WTC11 (cell line): ENCODE results near the gene TNRC6C. TPM values are rescaled to one million over a fixed set of nuclear protein-coding genes. Genes with fewer than 3 reads are reported as not detected.

Experiments
- ATAC-seq: fragments of 200-7000 bp; cut with Tn5 transposase; 2 replicates; pipeline ENCODE4 v1.10.0; 2021; ENCODE audit warnings: mild to moderate bottlenecking, moderate library complexity
- CTCF ChIA-PET: fragments of 300-600 bp; sonication (Branson Sonifier 250); formaldehyde crosslinking; loops from one replicate; lab custom pipeline; 2021; ENCODE audit warnings: antibody characterized with exemption; lab: Charles Lee
- POLR2A ChIA-PET: fragments of 350-600 bp; sonication (Branson Sonifier 250); formaldehyde crosslinking; loops from one replicate; lab custom pipeline; 2021; ENCODE audit warnings: antibody characterized with exemption; lab: Charles Lee
- DNase-seq: peaks from one replicate; pipeline ENCODE4 v3.0.0; 2021; ENCODE audit warnings: low spot score
- H3K27ac Mint-ChIP-seq: 2 replicates; pipeline ENCODE4 v1.8.0; 2021; ENCODE audit warnings: mixed read lengths
- H3K27me3 Mint-ChIP-seq: 2 replicates; pipeline ENCODE4 v1.8.0; 2021; ENCODE audit warnings: low read depth, mild to moderate bottlenecking, moderate library complexity, mixed read lengths
- H3K36me3 Mint-ChIP-seq: 2 replicates; pipeline ENCODE4 v1.8.0; 2021; ENCODE audit warnings: mixed read lengths
- H3K4me1 Mint-ChIP-seq: 2 replicates; pipeline ENCODE4 v1.8.0; 2022; ENCODE audit warnings: mixed read lengths
- H3K4me3 Mint-ChIP-seq: 2 replicates; pipeline ENCODE4 v1.8.0; 2021; ENCODE audit warnings: mild to moderate bottlenecking, moderate library complexity, mixed read lengths
- H3K9me3 Mint-ChIP-seq: 2 replicates; pipeline ENCODE4 v1.8.0; 2021; ENCODE audit warnings: mixed read lengths
- CBFB ChIP-seq: sonication (generic); formaldehyde crosslinking; IDR thresholded peaks from 2 replicates; pipeline ENCODE4 v1.8.1; 2022; ENCODE audit warnings: mild to moderate bottlenecking, low read depth, missing genetic modification reagents
- CTCF ChIP-seq: fragments of 200-600 bp; IDR thresholded peaks from 2 replicates; pipeline ENCODE4 v1.8.0; 2022; ENCODE audit warnings: antibody characterized with exemption
- ETV6 ChIP-seq: sonication (generic); formaldehyde crosslinking; IDR thresholded peaks from 2 replicates; pipeline ENCODE4 v1.8.1; 2022; ENCODE audit warnings: mild to moderate bottlenecking, missing genetic modification reagents
- FOXJ3 ChIP-seq: sonication (generic); formaldehyde crosslinking; IDR thresholded peaks from 2 replicates; pipeline ENCODE4 v1.9.0; 2021; ENCODE audit warnings: missing genetic modification reagents, mild to moderate bottlenecking, borderline replicate concordance
- FOXK1 ChIP-seq: sonication (generic); formaldehyde crosslinking; IDR thresholded peaks from 2 replicates; pipeline ENCODE4 v1.8.0; 2022; ENCODE audit warnings: mild to moderate bottlenecking, moderate library complexity, missing genetic modification reagents
- GTF2I ChIP-seq: fragments of 250-450 bp; sonication (Bioruptor Pico); conservative IDR thresholded peaks from 2 replicates; pipeline ENCODE4 v1.4.0; 2021; ENCODE audit warnings: mild to moderate bottlenecking
- JAZF1 ChIP-seq: fragments of 250-450 bp; sonication (Bioruptor Pico); IDR thresholded peaks from 2 replicates; pipeline ENCODE4 v1.9.0; 2021; ENCODE audit warnings: moderate library complexity, mild to moderate bottlenecking, inconsistent platforms
- NFATC4 ChIP-seq: fragments of 250-450 bp; sonication (Bioruptor Pico); IDR thresholded peaks from 2 replicates; pipeline ENCODE4 v1.9.0; 2021; ENCODE audit warnings: mild to moderate bottlenecking
- OVOL2 ChIP-seq: fragments of 250-450 bp; sonication (Bioruptor Pico); IDR thresholded peaks from 2 replicates; pipeline ENCODE4 v1.9.0; 2021; ENCODE audit warnings: mild to moderate bottlenecking, borderline replicate concordance
- RELA ChIP-seq: sonication (generic); formaldehyde crosslinking; IDR thresholded peaks from 2 replicates; pipeline ENCODE4 v1.8.1; 2022; ENCODE audit warnings: missing genetic modification reagents, mild to moderate bottlenecking, borderline replicate concordance
- SMAD3 ChIP-seq: sonication (generic); formaldehyde crosslinking; IDR thresholded peaks from 2 replicates; pipeline ENCODE4 v1.8.0; 2022; ENCODE audit warnings: missing genetic modification reagents, mild to moderate bottlenecking, borderline replicate concordance
- SMAD4 ChIP-seq: sonication (generic); formaldehyde crosslinking; IDR thresholded peaks from 2 replicates; pipeline ENCODE4 v1.8.0; 2022; ENCODE audit warnings: mild to moderate bottlenecking, missing genetic modification reagents
- TEAD1 ChIP-seq: sonication (generic); formaldehyde crosslinking; IDR thresholded peaks from 2 replicates; pipeline ENCODE4 v1.8.0; 2022; ENCODE audit warnings: mild to moderate bottlenecking, missing genetic modification reagents
- ZNF232 ChIP-seq: sonication (generic); formaldehyde crosslinking; IDR thresholded peaks from 2 replicates; pipeline ENCODE4 v1.8.0; 2022; ENCODE audit warnings: mild to moderate bottlenecking, missing genetic modification reagents
- ZNF317 ChIP-seq: sonication (generic); formaldehyde crosslinking; IDR thresholded peaks from 2 replicates; pipeline ENCODE4 v1.8.1; 2023; ENCODE audit warnings: low read depth, mild to moderate bottlenecking, moderate library complexity, missing genetic modification reagents, borderline replicate concordance
- ZNF396 ChIP-seq: fragments of 250-450 bp; sonication (Bioruptor Pico); IDR thresholded peaks from 2 replicates; pipeline ENCODE4 v1.8.0; 2021; ENCODE audit warnings: mild to moderate bottlenecking, moderate library complexity, borderline replicate concordance
- ZNF423 ChIP-seq: fragments of 250-450 bp; sonication (Bioruptor Pico); IDR thresholded peaks from 2 replicates; pipeline ENCODE4 v2.1.2; 2022; ENCODE audit warnings: mild to moderate bottlenecking, moderate library complexity
- ZSCAN18 ChIP-seq: fragments of 250-450 bp; sonication (Bioruptor Pico); IDR thresholded peaks from 2 replicates; pipeline ENCODE4 v2.1.2; 2022; ENCODE audit warnings: mild to moderate bottlenecking, moderate library complexity
- total RNA-seq: library from RNA; stranded (reverse); gene quantifications from 3 replicates; pipeline ENCODE4 v1.2.3, GENCODE V29; 2021
- TF ChIP-seq, protein P1 (sequence below): sonication (generic); formaldehyde crosslinking; IDR thresholded peaks from 2 replicates; pipeline ENCODE4 v1.8.0; 2022; ENCODE audit warnings: mild to moderate bottlenecking, missing genetic modification reagents
- TF ChIP-seq, protein P2 (sequence below): sonication (generic); formaldehyde crosslinking; IDR thresholded peaks from 2 replicates; pipeline ENCODE4 v1.8.1; 2023; ENCODE audit warnings: mild to moderate bottlenecking, missing genetic modification reagents
- TF ChIP-seq, protein P3 (sequence below): sonication (generic); formaldehyde crosslinking; IDR thresholded peaks from 2 replicates; pipeline ENCODE4 v1.8.0; 2022; ENCODE audit warnings: mild to moderate bottlenecking, missing genetic modification reagents
- TF ChIP-seq, protein P4 (sequence below): sonication (generic); formaldehyde crosslinking; IDR thresholded peaks from 2 replicates; pipeline ENCODE4 v1.8.1; 2023; ENCODE audit warnings: mild to moderate bottlenecking, missing genetic modification reagents

Gene TNRC6C
- total RNA-seq, 1 experiment from 2014 or later = 52.3 TPM

DNA sequence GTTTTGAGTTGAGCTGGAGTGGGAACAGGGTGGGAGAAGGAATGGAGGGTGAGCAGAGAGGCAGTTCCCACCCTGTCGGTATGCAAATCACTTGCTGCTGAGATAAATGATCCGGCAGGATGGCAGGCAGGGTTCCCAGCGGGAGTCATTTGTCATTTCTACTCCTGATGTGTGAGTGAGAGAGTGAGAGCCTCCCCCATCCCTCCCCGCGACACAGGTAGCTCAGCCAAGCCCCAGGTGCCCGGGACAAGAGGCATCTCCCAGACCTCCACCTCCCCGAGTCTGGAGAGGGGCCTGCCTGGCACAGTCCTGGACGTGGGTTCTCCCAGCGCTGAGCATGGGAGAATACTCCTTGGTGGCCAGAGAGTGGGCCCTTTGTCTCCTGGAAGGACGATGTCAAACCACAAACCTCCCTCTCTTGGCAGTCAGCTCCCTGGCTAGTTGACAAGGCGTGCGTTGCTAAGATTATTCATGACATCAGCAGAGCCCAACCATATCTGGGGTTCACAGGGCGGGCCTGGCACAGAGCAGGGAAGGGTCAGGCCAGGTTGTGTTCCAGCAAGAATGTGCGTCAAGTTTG is 33.7 kb upstream of the TNRC6C start:
- Mint-ChIP-seq H3K4me1 (peaks cover 71% of the 10 kb centered on the region), H3K27me3 (peaks cover 13% of the 10 kb centered on the region), H3K27ac (peak overlapping the region; percentile 77; the same call in 1 of the 2 replicates), H3K9me3 (peaks cover 7% of the 10 kb centered on the region), H3K4me3 (peak overlapping the region; percentile 51), H3K36me3 (peaks cover 9% of the 10 kb centered on the region)
- TF ChIP-seq ETV6 (no peak), RELA (CRISPR knock-in tag) (no peak), ZNF423 (CRISPR knock-in tag) (peak; percentile 82), FOXK1 (CRISPR knock-in tag) (0 out of 2 replicates have a peak, but pooled peaks have one; percentile 28), OVOL2 (CRISPR knock-in tag) (no peak), TEAD1 (CRISPR knock-in tag) (peak; percentile 63; the same call in 1 of the 2 replicates), SMAD3 (CRISPR knock-in tag) (0 out of 2 replicates have a peak, but pooled peaks have one; percentile 42), ZNF317 (CRISPR knock-in tag) (no peak), JAZF1 (no peak)
- TF ChIP-seq, protein P1, sequence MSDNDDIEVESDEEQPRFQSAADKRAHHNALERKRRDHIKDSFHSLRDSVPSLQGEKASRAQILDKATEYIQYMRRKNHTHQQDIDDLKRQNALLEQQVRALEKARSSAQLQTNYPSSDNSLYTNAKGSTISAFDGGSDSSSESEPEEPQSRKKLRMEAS (CRISPR knock-in tag) = peak; percentile 41; the same call in 1 of the 2 replicates
- TF ChIP-seq, protein P2, sequence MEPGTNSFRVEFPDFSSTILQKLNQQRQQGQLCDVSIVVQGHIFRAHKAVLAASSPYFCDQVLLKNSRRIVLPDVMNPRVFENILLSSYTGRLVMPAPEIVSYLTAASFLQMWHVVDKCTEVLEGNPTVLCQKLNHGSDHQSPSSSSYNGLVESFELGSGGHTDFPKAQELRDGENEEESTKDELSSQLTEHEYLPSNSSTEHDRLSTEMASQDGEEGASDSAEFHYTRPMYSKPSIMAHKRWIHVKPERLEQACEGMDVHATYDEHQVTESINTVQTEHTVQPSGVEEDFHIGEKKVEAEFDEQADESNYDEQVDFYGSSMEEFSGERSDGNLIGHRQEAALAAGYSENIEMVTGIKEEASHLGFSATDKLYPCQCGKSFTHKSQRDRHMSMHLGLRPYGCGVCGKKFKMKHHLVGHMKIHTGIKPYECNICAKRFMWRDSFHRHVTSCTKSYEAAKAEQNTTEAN (CRISPR knock-in tag) = 0 out of 2 replicates have a peak, but pooled peaks have one; percentile 73
- TF ChIP-seq, protein P3, sequence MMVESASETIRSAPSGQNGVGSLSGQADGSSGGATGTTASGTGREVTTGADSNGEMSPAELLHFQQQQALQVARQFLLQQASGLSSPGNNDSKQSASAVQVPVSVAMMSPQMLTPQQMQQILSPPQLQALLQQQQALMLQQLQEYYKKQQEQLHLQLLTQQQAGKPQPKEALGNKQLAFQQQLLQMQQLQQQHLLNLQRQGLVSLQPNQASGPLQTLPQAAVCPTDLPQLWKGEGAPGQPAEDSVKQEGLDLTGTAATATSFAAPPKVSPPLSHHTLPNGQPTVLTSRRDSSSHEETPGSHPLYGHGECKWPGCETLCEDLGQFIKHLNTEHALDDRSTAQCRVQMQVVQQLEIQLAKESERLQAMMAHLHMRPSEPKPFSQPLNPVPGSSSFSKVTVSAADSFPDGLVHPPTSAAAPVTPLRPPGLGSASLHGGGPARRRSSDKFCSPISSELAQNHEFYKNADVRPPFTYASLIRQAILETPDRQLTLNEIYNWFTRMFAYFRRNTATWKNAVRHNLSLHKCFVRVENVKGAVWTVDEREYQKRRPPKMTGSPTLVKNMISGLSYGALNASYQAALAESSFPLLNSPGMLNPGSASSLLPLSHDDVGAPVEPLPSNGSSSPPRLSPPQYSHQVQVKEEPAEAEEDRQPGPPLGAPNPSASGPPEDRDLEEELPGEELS (CRISPR knock-in tag) = 0 out of 2 replicates have a peak, but pooled peaks have one; percentile 32
- ChIA-PET CTCF (interaction anchor here (0.6 to 1.3 kb wide), 7 partner anchors 9 to 281 kb away, joined by 3 to 9 read pairs (median 4); partner anchors contain the start of gene TNRC6C), POLR2A (interaction anchor here (0.6 to 3.2 kb wide), 3 partner anchors 34 to 279 kb away, joined by 3 to 14 read pairs (median 4); partner anchors contain the start of gene TNRC6C)
- peak; percentile 81 for ATAC-seq
- peak; percentile 68 for DNase-seq

- ATAC-seq (no peak), DNase-seq (no peak)
- H3K4me3 Mint-ChIP-seq = no peak overlapping the region
- ChIA-PET POLR2A (interaction anchor here (0.7 to 3.2 kb wide), 3 partner anchors 32 to 280 kb away, joined by 3 to 14 read pairs (median 3); partner anchors contain the start of gene TNRC6C), CTCF (interaction anchor here (0.6 to 2.4 kb wide), 3 partner anchors 10 to 33 kb away, joined by 3 to 11 read pairs (median 4); partner anchors contain the start of gene TNRC6C)
- H3K9me3 Mint-ChIP-seq = peaks cover 7% of the 10 kb centered on the region
- H3K36me3 Mint-ChIP-seq = peaks cover 9% of the 10 kb centered on the region
- H3K4me1 Mint-ChIP-seq = peaks cover 72% of the 10 kb centered on the region
- no peak overlapping the region for H3K27ac Mint-ChIP-seq
- peaks cover 13% of the 10 kb centered on the region for H3K27me3 Mint-ChIP-seq
- TF ChIP-seq FOXJ3 (CRISPR knock-in tag) (no peak), ZNF396 (CRISPR knock-in tag) (no peak), ZNF232 (CRISPR knock-in tag) (no peak), JAZF1 (no peak), CBFB (no peak), GTF2I (no peak), FOXK1 (CRISPR knock-in tag) (no peak), CTCF (no peak), NFATC4 (no peak), ZSCAN18 (CRISPR knock-in tag) (no peak), SMAD4 (CRISPR knock-in tag) (no peak)
- TF ChIP-seq, protein P1 (CRISPR knock-in tag) = no peak
- TF ChIP-seq, protein P4, sequence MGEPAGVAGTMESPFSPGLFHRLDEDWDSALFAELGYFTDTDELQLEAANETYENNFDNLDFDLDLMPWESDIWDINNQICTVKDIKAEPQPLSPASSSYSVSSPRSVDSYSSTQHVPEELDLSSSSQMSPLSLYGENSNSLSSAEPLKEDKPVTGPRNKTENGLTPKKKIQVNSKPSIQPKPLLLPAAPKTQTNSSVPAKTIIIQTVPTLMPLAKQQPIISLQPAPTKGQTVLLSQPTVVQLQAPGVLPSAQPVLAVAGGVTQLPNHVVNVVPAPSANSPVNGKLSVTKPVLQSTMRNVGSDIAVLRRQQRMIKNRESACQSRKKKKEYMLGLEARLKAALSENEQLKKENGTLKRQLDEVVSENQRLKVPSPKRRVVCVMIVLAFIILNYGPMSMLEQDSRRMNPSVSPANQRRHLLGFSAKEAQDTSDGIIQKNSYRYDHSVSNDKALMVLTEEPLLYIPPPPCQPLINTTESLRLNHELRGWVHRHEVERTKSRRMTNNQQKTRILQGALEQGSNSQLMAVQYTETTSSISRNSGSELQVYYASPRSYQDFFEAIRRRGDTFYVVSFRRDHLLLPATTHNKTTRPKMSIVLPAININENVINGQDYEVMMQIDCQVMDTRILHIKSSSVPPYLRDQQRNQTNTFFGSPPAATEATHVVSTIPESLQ = no peak
- TF ChIP-seq, protein P2 (CRISPR knock-in tag) = no peak
Observed at GRCh38 chr17:77925831-77926543, 32.5 kb upstream of the TNRC6C start.
